Activated CD4-positive, alpha-beta memory T cell treated with anti-CD3 and anti-CD28 coated beads, Interleukin-2, amount 10 ng/mL, durations not matched to agents 7 days and 5 days (primary cell): ENCODE results near the gene GABBR2. TPM values are rescaled to one million over a fixed set of nuclear protein-coding genes. Genes with fewer than 3 reads are reported as not detected.
A peak's percentile ranks its signal among the peaks of the same experiment; 100 is the strongest.

ENCODE experiments used
- CTCF ChIA-PET: fragments of 350-600 bp; sonication (Branson Sonifier 250); formaldehyde crosslinking; loops from one replicate; lab custom pipeline; 2021; ENCODE audit warnings: antibody characterized with exemption, inconsistent platforms; lab: Charles Lee
- POLR2A ChIA-PET: fragments of 350-600 bp; sonication (Branson Sonifier 250); formaldehyde crosslinking; loops from one replicate; lab custom pipeline; 2021; ENCODE audit warnings: antibody characterized with exemption; lab: Charles Lee
- DNase-seq: peaks from one replicate; pipeline ENCODE4 v3.0.0-alpha.2; 2020
- H3K27ac Mint-ChIP-seq: one replicate; pipeline ENCODE4 v1.8.0; 2021; ENCODE audit warnings: mild to moderate bottlenecking, mixed read lengths
- H3K27me3 Mint-ChIP-seq: one replicate; pipeline ENCODE4 v1.8.0; 2021; ENCODE audit warnings: mixed read lengths
- H3K36me3 Mint-ChIP-seq: one replicate; pipeline ENCODE4 v1.8.0; 2021; ENCODE audit warnings: low read depth, mixed read lengths
- H3K4me1 Mint-ChIP-seq: one replicate; pipeline ENCODE4 v1.8.0; 2021; ENCODE audit warnings: mixed read lengths
- H3K4me3 Mint-ChIP-seq: one replicate; pipeline ENCODE4 v1.8.0; 2021; ENCODE audit warnings: mild to moderate bottlenecking, mixed read lengths
- H3K9me3 Mint-ChIP-seq: one replicate; pipeline ENCODE4 v1.8.0; 2021; ENCODE audit warnings: mixed read lengths
- total RNA-seq, 2 experiments: library from RNA; stranded (reverse); gene quantifications; one replicate each; pipeline ENCODE4 v1.2.3, GENCODE V29; 2021

GABBR2 gene
- total RNA-seq, 2 experiments from 2014 or later: not detected

DNA sequence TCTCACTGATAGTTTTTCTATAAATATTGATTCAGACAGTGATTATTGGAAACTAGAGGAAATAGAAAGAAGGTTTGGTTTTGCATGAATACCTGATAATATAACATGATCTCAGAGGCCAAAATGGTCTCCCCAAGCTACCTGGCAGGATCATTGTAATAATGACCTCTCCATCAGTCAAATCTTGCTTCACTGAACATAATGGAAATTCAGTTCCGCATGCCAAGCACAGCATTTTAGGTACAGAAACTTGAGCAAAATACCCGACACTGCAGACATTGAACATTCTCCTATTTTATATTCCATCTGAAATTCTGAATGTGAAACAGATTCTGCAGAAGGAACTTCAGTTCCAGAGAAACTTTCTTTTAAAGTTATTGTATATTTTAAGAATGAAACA, 444.2 kb downstream of the GABBR2 start:
- DNase-seq: no peak
- POLR2A ChIA-PET: interaction anchor here (1.4 to 1.7 kb wide), 2 partner anchors 59 to 146 kb away, joined by 4 to 6 read pairs; partner anchors contain the start of gene TRIM14

GRCh38 chr9:98263482-98264357, 445.0 kb downstream of the GABBR2 start:
- H3K9me3 Mint-ChIP-seq: no peaks in the 10 kb centered on the region
- peak; percentile 88 for DNase-seq
- no peaks in the 10 kb centered on the region for H3K4me1 Mint-ChIP-seq
- no peaks in the 10 kb centered on the region for H3K36me3 Mint-ChIP-seq
- H3K27me3 Mint-ChIP-seq: peaks cover 25% of the 10 kb centered on the region
- H3K27ac Mint-ChIP-seq: no peak overlapping the region
- ChIA-PET CTCF (interaction anchor here (0.9 to 2.8 kb wide), 11 partner anchors 15 to 341 kb away, joined by 3 to 17 read pairs (median 4); partner anchors contain the start of genes TRIM14 and TRMO), POLR2A (interaction anchor here (1.0 to 1.7 kb wide), 3 partner anchors 58 to 190 kb away, joined by 4 to 6 read pairs (median 4); partner anchors contain the start of gene TRIM14)
- H3K4me3 Mint-ChIP-seq: no peak overlapping the region

More for the DNA sequence above, 444.2 kb downstream of the GABBR2 start:
- CTCF ChIA-PET: interaction anchor here (0.9 to 2.8 kb wide), 8 partner anchors 24 to 342 kb away, joined by 3 to 17 read pairs (median 4); partner anchors contain the start of genes TRIM14 and TRMO
- H3K36me3 Mint-ChIP-seq: no peaks in the 10 kb centered on the region
- no peaks in the 10 kb centered on the region for H3K9me3 Mint-ChIP-seq
- no peak overlapping the region for H3K27ac Mint-ChIP-seq
- peaks cover 33% of the 10 kb centered on the region for H3K27me3 Mint-ChIP-seq
- H3K4me1 Mint-ChIP-seq: no peaks in the 10 kb centered on the region
- no peak overlapping the region for H3K4me3 Mint-ChIP-seq

- no peak overlapping the region for H3K27ac Mint-ChIP-seq
- H3K4me3 Mint-ChIP-seq: no peak overlapping the region
- H3K4me1 Mint-ChIP-seq: no peaks in the 10 kb centered on the region
- peaks cover 19% of the 10 kb centered on the region for H3K27me3 Mint-ChIP-seq
- DNase-seq: no peak
- ChIA-PET CTCF (interaction anchor here (1.1 to 2.8 kb wide), 8 partner anchors 10 to 340 kb away, joined by 3 to 17 read pairs (median 6); partner anchors contain the start of genes TRIM14 and TRMO), POLR2A (interaction anchor here (1.0 to 1.7 kb wide), 3 partner anchors 58 to 189 kb away, joined by 4 to 6 read pairs (median 4); partner anchors contain the start of gene TRIM14)
- no peaks in the 10 kb centered on the region for H3K9me3 Mint-ChIP-seq
- H3K36me3 Mint-ChIP-seq: no peaks in the 10 kb centered on the region
Measured at GRCh38 chr9:98263080-98263479, 445.7 kb downstream of the GABBR2 start.

DNA sequence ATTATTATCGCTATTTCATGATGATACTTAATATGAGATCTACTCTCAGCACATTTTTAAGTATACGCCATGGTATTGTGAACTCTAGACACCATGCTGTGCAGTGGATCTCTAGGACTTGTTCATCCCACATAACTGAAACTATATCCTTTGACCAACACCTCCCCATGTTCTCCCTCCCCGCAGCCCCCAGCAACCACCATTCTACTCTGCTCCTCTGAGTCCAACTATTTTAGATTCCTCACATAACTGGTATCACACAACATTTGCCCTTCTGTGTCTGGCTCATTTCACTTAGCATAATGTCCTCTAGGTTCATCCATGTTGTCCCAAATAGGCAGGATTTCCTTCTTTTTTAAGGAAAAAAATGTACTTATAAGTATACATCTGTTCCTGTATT, 446.7 kb downstream of the GABBR2 start:
- no peak overlapping the region for H3K27ac Mint-ChIP-seq
- ChIA-PET POLR2A (no interaction called here), CTCF (interaction anchor here (0.9 to 2.8 kb wide), 4 partner anchors 9 to 190 kb away, joined by 3 to 17 read pairs (median 4); partner anchors contain the start of gene TRIM14)
- H3K9me3 Mint-ChIP-seq: no peaks in the 10 kb centered on the region
- no peaks in the 10 kb centered on the region for H3K36me3 Mint-ChIP-seq
- peaks cover 9% of the 10 kb centered on the region for H3K27me3 Mint-ChIP-seq
- peaks cover 2% of the 10 kb centered on the region for H3K4me1 Mint-ChIP-seq
- DNase-seq: no peak
- no peak overlapping the region for H3K4me3 Mint-ChIP-seq

DNA sequence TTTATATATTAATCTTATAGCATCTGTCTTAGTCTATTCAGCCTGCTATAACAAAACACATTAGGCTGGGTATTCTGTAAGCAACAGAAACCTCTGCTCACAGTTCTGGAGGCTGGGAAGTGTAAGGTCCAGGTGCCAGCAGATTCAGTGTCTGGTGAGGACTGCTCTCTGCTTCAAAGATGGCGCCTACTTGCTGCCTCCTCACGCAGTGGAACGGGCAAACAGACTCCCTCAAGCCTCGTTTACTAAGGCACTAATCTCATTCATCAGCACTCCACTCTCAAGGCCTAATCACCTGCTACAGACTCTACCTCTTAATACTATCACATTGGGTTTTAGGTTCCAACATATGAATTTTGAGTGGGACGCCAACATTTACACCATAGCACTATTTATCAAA, 448.1 kb downstream of the GABBR2 start:
- H3K4me3 Mint-ChIP-seq: no peak overlapping the region
- CTCF ChIA-PET: interaction anchor here (0.9 kb wide), 1 partner anchor 226 kb away, joined by 3 read pairs; no protein-coding TSS in a partner anchor
- H3K36me3 Mint-ChIP-seq: no peaks in the 10 kb centered on the region
- peaks cover 5% of the 10 kb centered on the region for H3K27me3 Mint-ChIP-seq
- H3K27ac Mint-ChIP-seq: no peak overlapping the region
- H3K4me1 Mint-ChIP-seq: peaks cover 7% of the 10 kb centered on the region
- DNase-seq: no peak
- POLR2A ChIA-PET: no interaction called here
- no peaks in the 10 kb centered on the region for H3K9me3 Mint-ChIP-seq

GRCh38 chr9:98259791-98260190, 448.9 kb downstream of the GABBR2 start:
- Mint-ChIP-seq H3K9me3 (no peaks in the 10 kb centered on the region), H3K27ac (no peak overlapping the region), H3K27me3 (no peaks in the 10 kb centered on the region), H3K4me3 (no peak overlapping the region), H3K4me1 (peaks cover 10% of the 10 kb centered on the region), H3K36me3 (no peaks in the 10 kb centered on the region)
- no peak for DNase-seq
- CTCF ChIA-PET: interaction anchor here (0.7 to 1.7 kb wide), 6 partner anchors 55 to 225 kb away, joined by 3 to 5 read pairs (median 4); partner anchors contain the start of gene CORO2A
- POLR2A ChIA-PET: interaction anchor here (1.1 kb wide), 1 partner anchor 158 kb away, joined by 3 read pairs; no protein-coding TSS in a partner anchor

- Mint-ChIP-seq H3K4me3 (peak overlapping the region; percentile 93), H3K36me3 (peaks cover 7% of the 10 kb centered on the region), H3K27ac (peak overlapping the region; percentile 99), H3K4me1 (peaks cover 38% of the 10 kb centered on the region), H3K27me3 (no peaks in the 10 kb centered on the region), H3K9me3 (no peaks in the 10 kb centered on the region)
- CTCF ChIA-PET: interaction anchor here (0.6 to 4.4 kb wide), 18 partner anchors 10 to 1266 kb away, joined by 3 to 45 read pairs (median 9); partner anchors contain the start of genes CORO2A, NANS, TRIM14 and TRMO
- DNase-seq: peak; percentile 48
- POLR2A ChIA-PET: interaction anchor here (0.6 to 3.5 kb wide), 32 partner anchors 14 to 623 kb away, joined by 3 to 64 read pairs (median 6); partner anchors contain the start of genes ANP32B, CORO2A, NANS and NCBP1
Measured at GRCh38 chr9:98256756-98257155, 452.0 kb downstream of the GABBR2 start.

DNA sequence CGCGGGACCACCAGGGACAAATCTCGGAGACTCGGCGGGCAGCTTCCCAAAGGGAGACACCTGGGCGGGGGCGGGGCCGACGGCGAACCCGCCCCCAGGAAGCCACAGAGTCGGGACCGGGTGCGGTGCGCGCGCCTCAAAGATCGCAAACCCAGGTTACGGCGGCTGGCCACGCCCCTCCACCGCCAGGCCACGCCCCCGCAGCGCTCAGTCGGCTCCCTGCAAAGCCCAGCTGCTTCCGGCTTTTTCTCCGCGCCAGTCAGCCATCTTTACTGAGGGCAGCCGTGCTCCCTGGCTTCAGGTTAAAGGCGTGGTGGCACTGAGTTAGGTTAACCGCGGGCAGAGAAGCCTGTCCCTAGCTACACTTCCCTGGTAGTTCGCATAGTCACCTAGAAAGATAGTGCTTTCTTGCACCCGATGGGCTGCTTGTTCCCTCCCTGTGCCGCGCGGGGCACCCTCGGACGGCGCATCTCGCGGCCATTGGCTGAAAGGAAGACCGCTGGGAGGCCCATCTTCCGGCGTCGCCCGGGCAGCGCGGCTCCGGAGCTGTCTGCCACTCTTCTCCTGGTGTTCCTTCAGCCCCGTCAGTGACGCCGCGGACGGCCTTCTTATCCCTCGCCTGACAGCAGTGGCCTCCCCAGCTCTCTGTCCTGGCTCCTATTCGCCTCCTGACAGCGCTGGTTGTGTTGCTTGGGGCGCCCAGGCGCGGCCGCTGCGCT, 453.0 kb downstream of the GABBR2 start, which contains the start of gene TBC1D2:
TBC1D2 (minus strand) TSS at position 72 of the 719 bp plus-strand sequence. CDS start 108 bp downstream, outside the sequence.
- H3K27ac Mint-ChIP-seq: peak within 1 kb of the TSS; percentile 99
- ChIA-PET POLR2A (interaction anchor here (0.7 to 3.5 kb wide), 47 partner anchors 10 to 622 kb away, joined by 3 to 64 read pairs (median 5); partner anchors contain the start of genes ANP32B, CORO2A, HEMGN and NANS), CTCF (interaction anchor here (0.6 to 4.4 kb wide), 15 partner anchors 9 to 333 kb away, joined by 3 to 45 read pairs (median 12); partner anchors contain the start of genes CORO2A, NANS, TRIM14 and TRMO)
- H3K9me3 Mint-ChIP-seq: no peaks in the 10 kb centered on the region
- H3K36me3 Mint-ChIP-seq: peaks cover 14% of the 10 kb centered on the region
- peak; percentile 98 for DNase-seq
- peaks cover 43% of the 10 kb centered on the region for H3K4me1 Mint-ChIP-seq
- no peaks in the 10 kb centered on the region for H3K27me3 Mint-ChIP-seq
- peak within 1 kb of the TSS; percentile 93 for H3K4me3 Mint-ChIP-seq

- Mint-ChIP-seq H3K36me3 (peaks cover 20% of the 10 kb centered on the region), H3K27me3 (no peaks in the 10 kb centered on the region), H3K4me1 (peaks cover 49% of the 10 kb centered on the region), H3K9me3 (no peaks in the 10 kb centered on the region), H3K4me3 (peak overlapping the region; percentile 93), H3K27ac (peak overlapping the region; percentile 53)
- ChIA-PET POLR2A (interaction anchor here (0.7 to 3.5 kb wide), 37 partner anchors 9 to 622 kb away, joined by 3 to 64 read pairs (median 7); partner anchors contain the start of genes ANP32B, CORO2A, HEMGN and NANS), CTCF (interaction anchor here (1.5 to 4.4 kb wide), 12 partner anchors 8 to 332 kb away, joined by 3 to 45 read pairs (median 16); partner anchors contain the start of genes CORO2A, NANS, TRIM14 and TRMO)
- no peak for DNase-seq
Measured at GRCh38 chr9:98255061-98255577, 453.6 kb downstream of the GABBR2 start.

DNA sequence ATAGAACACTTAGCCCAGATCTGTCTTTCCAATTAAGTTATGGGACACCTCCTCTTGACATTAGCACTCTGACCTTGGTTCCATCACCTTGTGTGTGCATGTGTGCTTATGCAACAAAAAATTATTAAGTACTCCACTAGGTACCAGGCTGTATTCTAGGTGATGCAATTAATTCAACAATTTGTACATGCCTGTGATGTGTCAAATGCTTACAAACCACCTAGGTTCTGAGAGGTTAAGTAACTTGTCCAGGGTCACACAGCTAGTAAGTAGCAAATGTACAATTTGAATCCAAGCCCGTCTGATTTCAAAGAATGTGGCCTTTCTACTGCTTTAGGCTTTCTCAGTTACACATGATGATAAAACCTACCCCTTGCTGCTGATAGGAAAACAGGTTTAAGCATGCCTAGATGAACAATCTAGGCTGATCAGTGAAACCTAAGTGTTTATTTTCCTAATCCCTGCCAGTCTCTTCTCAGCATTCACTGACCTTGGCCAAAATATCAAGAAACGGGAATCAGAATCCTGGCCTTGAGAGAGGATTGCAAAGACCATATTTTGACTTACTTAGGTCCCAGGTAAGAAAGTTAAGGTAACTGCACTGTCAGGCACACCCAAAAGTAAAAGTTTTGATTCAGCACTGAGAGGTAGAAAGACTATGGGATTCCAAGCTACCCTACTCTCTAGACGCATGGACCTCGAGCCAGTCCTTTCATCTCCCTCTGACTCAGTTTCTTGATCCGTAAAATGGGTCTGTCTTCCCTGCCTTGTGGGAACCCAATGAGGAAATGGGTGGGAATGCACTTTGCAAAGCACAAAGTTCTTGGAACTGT, 454.3 kb downstream of the GABBR2 start:
- H3K9me3 Mint-ChIP-seq: no peaks in the 10 kb centered on the region
- peaks cover 25% of the 10 kb centered on the region for H3K36me3 Mint-ChIP-seq
- peaks cover 54% of the 10 kb centered on the region for H3K4me1 Mint-ChIP-seq
- ChIA-PET POLR2A (interaction anchor here (1.2 to 3.5 kb wide), 17 partner anchors 9 to 621 kb away, joined by 3 to 64 read pairs (median 12); partner anchors contain the start of genes CORO2A, NANS, NCBP1 and TRIM14), CTCF (interaction anchor here (0.7 to 4.4 kb wide), 7 partner anchors 61 to 219 kb away, joined by 4 to 45 read pairs (median 12); partner anchors contain the start of genes CORO2A, NANS and TRIM14)
- peak overlapping the region; percentile 93 for H3K4me3 Mint-ChIP-seq
- no peak overlapping the region for H3K27ac Mint-ChIP-seq
- no peaks in the 10 kb centered on the region for H3K27me3 Mint-ChIP-seq
- DNase-seq: no peak
